ENCODE measurements around the gene AZIN2. TPM values are rescaled to one million over a fixed set of nuclear protein-coding genes. Genes with fewer than 3 reads are reported as not detected.

AZIN2 gene
- total and polyA plus RNA-seq, 9 of the 15 experiments (the other 6 are each of a cell fraction or from before 2014, with no cell fraction given), result 0.06 to 0.91 (median 0.42) TPM; not detected in 2

GRCh38 chr1:33093004-33093403 lies 12.1 kb downstream of the AZIN2 start (continued):
- TF ChIP-seq TRIM25 (IDR thresholded peaks at IDR 0.05; ENCODE audit: borderline replicate concordance) (no peak), MBD1 (CRISPR knock-in tag; IDR thresholded peaks at IDR 0.05) (no peak), GTF2A2 (tag; IDR thresholded peaks at IDR 0.05) (no peak), CTCF (IDR thresholded peaks at IDR 0.05 in 2 of 3, conservative IDR thresholded peaks at IDR 0.05 in 1 of 3; ENCODE audit: insufficient read depth in 2 of 3, low read depth in 1 of 3, low read length in 3 of 3) (peak in 1 of 3 experiments; percentile 24; a peak in 1 of 6 replicates)
- TF ChIP-seq, protein P1, sequence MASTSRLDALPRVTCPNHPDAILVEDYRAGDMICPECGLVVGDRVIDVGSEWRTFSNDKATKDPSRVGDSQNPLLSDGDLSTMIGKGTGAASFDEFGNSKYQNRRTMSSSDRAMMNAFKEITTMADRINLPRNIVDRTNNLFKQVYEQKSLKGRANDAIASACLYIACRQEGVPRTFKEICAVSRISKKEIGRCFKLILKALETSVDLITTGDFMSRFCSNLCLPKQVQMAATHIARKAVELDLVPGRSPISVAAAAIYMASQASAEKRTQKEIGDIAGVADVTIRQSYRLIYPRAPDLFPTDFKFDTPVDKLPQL (IDR thresholded peaks at IDR 0.05; ENCODE audit: extremely low read depth, insufficient read length), result no peak
- TF ChIP-seq, protein P2, sequence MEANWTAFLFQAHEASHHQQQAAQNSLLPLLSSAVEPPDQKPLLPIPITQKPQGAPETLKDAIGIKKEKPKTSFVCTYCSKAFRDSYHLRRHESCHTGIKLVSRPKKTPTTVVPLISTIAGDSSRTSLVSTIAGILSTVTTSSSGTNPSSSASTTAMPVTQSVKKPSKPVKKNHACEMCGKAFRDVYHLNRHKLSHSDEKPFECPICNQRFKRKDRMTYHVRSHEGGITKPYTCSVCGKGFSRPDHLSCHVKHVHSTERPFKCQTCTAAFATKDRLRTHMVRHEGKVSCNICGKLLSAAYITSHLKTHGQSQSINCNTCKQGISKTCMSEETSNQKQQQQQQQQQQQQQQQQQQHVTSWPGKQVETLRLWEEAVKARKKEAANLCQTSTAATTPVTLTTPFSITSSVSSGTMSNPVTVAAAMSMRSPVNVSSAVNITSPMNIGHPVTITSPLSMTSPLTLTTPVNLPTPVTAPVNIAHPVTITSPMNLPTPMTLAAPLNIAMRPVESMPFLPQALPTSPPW (CRISPR knock-in tag; IDR thresholded peaks at IDR 0.05), result 0 out of 2 replicates have a peak, but pooled peaks have one; percentile 20

Measured in K562 (cell line).